ENCODE results near the gene ZDHHC14.

ZDHHC14 gene

GRCh38 chr6:157570752-157571151 is 189.8 kb downstream of the ZDHHC14 start:
- TF ChIP-seq, protein P1, sequence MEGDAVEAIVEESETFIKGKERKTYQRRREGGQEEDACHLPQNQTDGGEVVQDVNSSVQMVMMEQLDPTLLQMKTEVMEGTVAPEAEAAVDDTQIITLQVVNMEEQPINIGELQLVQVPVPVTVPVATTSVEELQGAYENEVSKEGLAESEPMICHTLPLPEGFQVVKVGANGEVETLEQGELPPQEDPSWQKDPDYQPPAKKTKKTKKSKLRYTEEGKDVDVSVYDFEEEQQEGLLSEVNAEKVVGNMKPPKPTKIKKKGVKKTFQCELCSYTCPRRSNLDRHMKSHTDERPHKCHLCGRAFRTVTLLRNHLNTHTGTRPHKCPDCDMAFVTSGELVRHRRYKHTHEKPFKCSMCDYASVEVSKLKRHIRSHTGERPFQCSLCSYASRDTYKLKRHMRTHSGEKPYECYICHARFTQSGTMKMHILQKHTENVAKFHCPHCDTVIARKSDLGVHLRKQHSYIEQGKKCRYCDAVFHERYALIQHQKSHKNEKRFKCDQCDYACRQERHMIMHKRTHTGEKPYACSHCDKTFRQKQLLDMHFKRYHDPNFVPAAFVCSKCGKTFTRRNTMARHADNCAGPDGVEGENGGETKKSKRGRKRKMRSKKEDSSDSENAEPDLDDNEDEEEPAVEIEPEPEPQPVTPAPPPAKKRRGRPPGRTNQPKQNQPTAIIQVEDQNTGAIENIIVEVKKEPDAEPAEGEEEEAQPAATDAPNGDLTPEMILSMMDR (IDR thresholded peaks at IDR 0.05) = no peak

GRCh38 chr6:157571269-157571668 is 190.3 kb downstream of the ZDHHC14 start:
- TF ChIP-seq, protein P1 (IDR thresholded peaks at IDR 0.05) = no peak

DNA sequence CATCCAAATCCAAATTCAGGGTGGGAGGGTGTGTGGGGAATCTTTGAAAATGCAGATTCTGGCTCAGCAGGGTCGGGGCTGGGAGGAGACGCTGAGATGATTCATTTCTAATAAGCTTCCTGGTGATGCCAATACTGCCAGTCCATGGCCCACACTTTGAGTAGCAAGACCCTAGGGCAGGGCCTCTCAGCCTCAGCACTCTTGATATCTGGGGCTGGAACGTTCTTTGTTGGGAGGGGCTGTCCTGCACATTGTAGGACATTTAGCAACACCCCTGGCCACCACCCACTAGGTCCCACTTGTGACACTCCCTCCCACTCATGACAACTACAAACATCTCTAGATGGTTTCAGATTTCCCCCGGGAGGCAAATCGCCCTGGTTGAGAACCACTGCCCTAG is 191.0 kb downstream of the ZDHHC14 start:
- TF ChIP-seq, protein P1 (IDR thresholded peaks at IDR 0.05) = no peak

- TF ChIP-seq, protein P1 (IDR thresholded peaks at IDR 0.05) = no peak
Measured at GRCh38 chr6:157574851-157575424, 193.9 kb downstream of the ZDHHC14 start.

- TF ChIP-seq, protein P1 (IDR thresholded peaks at IDR 0.05) = no peak
Measured at GRCh38 chr6:157575436-157576145, 194.6 kb downstream of the ZDHHC14 start.

GRCh38 chr6:157579467-157580031 is 198.6 kb downstream of the ZDHHC14 start:
- TF ChIP-seq, protein P1 (IDR thresholded peaks at IDR 0.05) = no peak

DNA sequence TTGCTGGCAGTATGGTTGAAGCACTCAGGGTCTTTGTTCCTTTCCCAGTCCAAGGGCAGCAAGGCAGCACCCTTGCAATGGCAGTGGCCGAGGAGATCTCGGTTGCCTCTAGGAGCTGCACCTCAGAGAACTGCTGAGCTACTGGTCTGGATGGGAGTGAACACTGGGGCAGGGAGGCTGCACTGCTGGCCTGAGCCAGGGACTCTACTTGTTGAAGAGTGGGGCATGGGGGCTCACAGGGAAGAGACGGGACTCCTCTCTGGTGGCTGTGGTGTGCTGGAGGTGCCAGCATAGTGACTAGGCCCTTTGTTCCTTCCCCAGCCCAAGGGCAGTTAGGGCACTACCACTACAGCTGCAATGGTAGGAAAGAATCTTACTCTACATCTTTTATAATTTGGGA is 203.0 kb downstream of the ZDHHC14 start:
- TF ChIP-seq, protein P1 (IDR thresholded peaks at IDR 0.05) = no peak

All from LNCAP (cell line).